ENCODE results near the gene GUCA2A. TPM values are rescaled to one million over a fixed set of nuclear protein-coding genes. Genes with fewer than 3 reads are reported as not detected.

GUCA2A gene
- total RNA-seq, 4 donors from 2014 or later: not detected

DNA sequence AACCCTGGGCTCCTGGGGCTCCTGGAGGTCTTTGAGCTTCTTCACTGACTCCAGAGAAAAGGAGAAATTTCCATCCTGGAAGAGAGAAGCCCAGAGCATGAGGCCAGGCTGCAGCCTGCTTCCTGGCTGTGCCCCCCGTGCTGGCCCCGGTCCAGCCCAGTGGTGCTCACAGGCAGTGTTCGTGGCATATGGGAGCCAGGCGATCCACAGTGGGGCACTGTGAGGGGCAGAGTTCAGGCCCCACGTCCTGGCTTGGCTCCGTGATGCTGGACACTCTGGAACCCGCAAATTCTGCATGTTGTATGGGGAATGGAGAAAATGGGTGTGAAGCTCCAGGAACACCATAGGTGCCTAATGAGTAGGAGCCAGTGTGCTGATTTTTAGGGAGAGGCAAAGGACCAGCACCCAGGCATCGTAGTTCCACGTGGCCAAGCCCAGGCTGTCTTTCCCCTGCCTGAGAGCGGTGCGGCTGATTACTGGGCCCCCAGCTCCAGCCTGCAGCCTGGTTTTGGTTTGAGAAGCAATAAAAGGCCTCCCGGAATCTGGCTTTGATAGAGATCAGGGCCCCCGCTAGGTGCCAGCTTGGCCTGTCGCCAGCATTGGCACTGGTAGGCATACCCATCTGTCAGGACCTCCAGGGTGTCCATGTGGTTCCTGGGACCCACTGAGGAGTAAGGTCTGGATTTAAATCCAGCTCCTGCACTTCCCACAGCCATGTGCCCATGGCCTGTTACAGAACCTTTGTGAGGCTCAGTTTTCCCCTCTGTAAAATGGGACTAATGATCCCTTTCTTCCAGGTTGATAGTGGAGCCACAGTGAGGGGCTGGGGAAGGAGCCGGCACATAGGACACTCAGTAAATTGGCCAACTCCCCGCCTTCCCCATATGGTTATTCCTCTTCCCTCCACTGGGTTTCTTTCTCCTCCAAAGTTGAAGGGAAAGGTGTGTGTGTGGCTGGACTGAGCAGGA lies 725 bp downstream of the GUCA2A start:
- 79% methylated on average over 14 to 16 of the region's 16 CpGs for WGBS, 2 donors
- Histone ChIP-seq H3K36me3 (no peaks in the 10 kb centered on the region), H3K4me3 (no peak overlapping the region), H3K27me3 (peaks cover 0 to 14% of the 10 kb centered on the region in 2 donors), H3K9me3 (peaks cover 0 to 22% (median 6%) of the 10 kb centered on the region in 4 donors), H3K4me1 (peaks cover 0 to 9% (median 0%) of the 10 kb centered on the region in 4 donors), H3K27ac (peak overlapping the region in 1 of 4 donors; percentile 23)
- DNase-seq (ENCODE audit: low spot score in 2 of 2): no peak
- TF ChIP-seq POLR2A (IDR thresholded peaks at IDR 0.05) (no peak), EP300 (IDR thresholded peaks at IDR 0.05) (no peak)
- TF ChIP-seq, protein P1, sequence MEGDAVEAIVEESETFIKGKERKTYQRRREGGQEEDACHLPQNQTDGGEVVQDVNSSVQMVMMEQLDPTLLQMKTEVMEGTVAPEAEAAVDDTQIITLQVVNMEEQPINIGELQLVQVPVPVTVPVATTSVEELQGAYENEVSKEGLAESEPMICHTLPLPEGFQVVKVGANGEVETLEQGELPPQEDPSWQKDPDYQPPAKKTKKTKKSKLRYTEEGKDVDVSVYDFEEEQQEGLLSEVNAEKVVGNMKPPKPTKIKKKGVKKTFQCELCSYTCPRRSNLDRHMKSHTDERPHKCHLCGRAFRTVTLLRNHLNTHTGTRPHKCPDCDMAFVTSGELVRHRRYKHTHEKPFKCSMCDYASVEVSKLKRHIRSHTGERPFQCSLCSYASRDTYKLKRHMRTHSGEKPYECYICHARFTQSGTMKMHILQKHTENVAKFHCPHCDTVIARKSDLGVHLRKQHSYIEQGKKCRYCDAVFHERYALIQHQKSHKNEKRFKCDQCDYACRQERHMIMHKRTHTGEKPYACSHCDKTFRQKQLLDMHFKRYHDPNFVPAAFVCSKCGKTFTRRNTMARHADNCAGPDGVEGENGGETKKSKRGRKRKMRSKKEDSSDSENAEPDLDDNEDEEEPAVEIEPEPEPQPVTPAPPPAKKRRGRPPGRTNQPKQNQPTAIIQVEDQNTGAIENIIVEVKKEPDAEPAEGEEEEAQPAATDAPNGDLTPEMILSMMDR (IDR thresholded peaks at IDR 0.05): no peak

GRCh38 chr1:42163114-42163513 lies 1.4 kb downstream of the GUCA2A start:
- Histone ChIP-seq H3K9me3 (peaks cover 0 to 22% (median 6%) of the 10 kb centered on the region in 4 donors), H3K27ac (no peak overlapping the region), H3K27me3 (peaks cover 0 to 14% of the 10 kb centered on the region in 2 donors), H3K4me1 (peaks cover 0 to 9% (median 0%) of the 10 kb centered on the region in 4 donors), H3K36me3 (no peaks in the 10 kb centered on the region), H3K4me3 (no peak overlapping the region)
- WGBS, 2 donors: 89 to 92% methylated on average over 2 of the region's 2 CpGs
- no peak for TF ChIP-seq POLR2A (IDR thresholded peaks at IDR 0.05)
- TF ChIP-seq, protein P1 (IDR thresholded peaks at IDR 0.05): no peak
- no peak for TF ChIP-seq EP300 (IDR thresholded peaks at IDR 0.05)
- no peak for DNase-seq (ENCODE audit: low spot score in 2 of 2)

DNA sequence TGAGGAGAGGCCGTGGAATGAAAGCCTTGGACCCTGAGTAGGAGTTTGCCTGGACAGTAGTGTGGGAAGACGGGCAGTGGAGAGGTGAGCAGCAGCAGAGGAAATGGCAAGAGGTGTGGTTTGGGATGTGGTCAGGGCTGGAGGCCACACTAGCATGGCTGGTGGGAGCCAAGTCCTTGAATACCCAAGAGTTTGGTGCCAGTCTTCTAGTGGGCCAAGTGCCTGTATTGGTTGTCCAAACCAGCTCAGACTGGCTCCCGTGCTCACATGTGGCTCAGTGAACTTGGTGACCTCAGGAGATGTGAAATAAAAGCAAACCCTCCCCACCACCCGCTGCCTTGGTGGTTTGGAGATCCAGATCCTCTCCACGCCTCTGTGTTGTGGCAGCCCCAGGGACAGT lies 2.4 kb downstream of the GUCA2A start:
- Histone ChIP-seq H3K4me1 (peaks cover 0 to 9% (median 0%) of the 10 kb centered on the region in 4 donors), H3K27ac (no peak overlapping the region), H3K27me3 (peaks cover 0 to 14% of the 10 kb centered on the region in 2 donors), H3K4me3 (no peak overlapping the region), H3K36me3 (no peaks in the 10 kb centered on the region), H3K9me3 (peaks cover 0 to 22% (median 6%) of the 10 kb centered on the region in 4 donors)
- WGBS, 2 donors: 72 to 82% methylated on average over 5 of the region's 5 CpGs
- TF ChIP-seq POLR2A (IDR thresholded peaks at IDR 0.05): no peak
- no peak for TF ChIP-seq EP300 (IDR thresholded peaks at IDR 0.05)
- TF ChIP-seq, protein P1 (IDR thresholded peaks at IDR 0.05): no peak
- DNase-seq (ENCODE audit: low spot score in 2 of 2): no peak

- peaks cover 0 to 22% (median 6%) of the 10 kb centered on the region in 4 donors for H3K9me3 ChIP-seq
- no peak for DNase-seq (ENCODE audit: low spot score in 2 of 2)
- peaks cover 0 to 6% of the 10 kb centered on the region in 2 donors for H3K27me3 ChIP-seq
- no peak overlapping the region for H3K27ac ChIP-seq
- no peak overlapping the region for H3K4me3 ChIP-seq
- no peaks in the 10 kb centered on the region for H3K4me1 ChIP-seq
- 51 to 62% methylated on average over 2 of the region's 2 CpGs for WGBS, 2 donors
- TF ChIP-seq POLR2A (IDR thresholded peaks at IDR 0.05) (no peak), EP300 (IDR thresholded peaks at IDR 0.05) (no peak)
- TF ChIP-seq, protein P1 (IDR thresholded peaks at IDR 0.05): no peak
- no peaks in the 10 kb centered on the region for H3K36me3 ChIP-seq
These were observed 6.4 kb downstream of the GUCA2A start for GRCh38 chr1:42158189-42158588.

DNA sequence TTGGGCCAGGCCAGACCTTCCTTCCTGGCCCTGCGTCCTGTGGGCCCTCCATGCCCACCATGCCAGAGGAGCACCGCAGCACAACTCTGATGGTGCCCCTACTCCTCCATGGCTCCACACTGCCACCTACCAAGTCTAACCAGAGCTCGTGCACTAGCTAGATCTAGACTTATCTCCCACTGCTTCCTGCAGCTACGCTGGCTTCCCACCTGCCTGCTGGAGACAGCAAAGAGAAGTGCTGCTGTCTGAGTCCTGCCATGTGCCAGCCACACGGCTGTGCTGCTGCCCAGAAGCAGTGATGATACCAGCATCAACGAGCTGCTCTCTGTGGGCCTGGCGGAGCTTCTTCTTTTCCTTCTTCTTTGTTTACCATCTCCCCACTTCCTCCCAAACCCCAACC lies 6.9 kb downstream of the GUCA2A start:
- Histone ChIP-seq H3K27ac (no peak overlapping the region), H3K4me1 (no peaks in the 10 kb centered on the region), H3K9me3 (peaks cover 0 to 22% (median 6%) of the 10 kb centered on the region in 4 donors), H3K27me3 (peaks cover 0 to 6% of the 10 kb centered on the region in 2 donors), H3K4me3 (no peak overlapping the region), H3K36me3 (no peaks in the 10 kb centered on the region)
- TF ChIP-seq POLR2A (IDR thresholded peaks at IDR 0.05): no peak
- TF ChIP-seq, protein P1 (IDR thresholded peaks at IDR 0.05): no peak
- no peak for TF ChIP-seq EP300 (IDR thresholded peaks at IDR 0.05)
- no peak for DNase-seq (ENCODE audit: low spot score in 2 of 2)
- 66 to 69% methylated on average over 7 of the region's 7 CpGs for WGBS, 2 donors
